Lung (tissue), 12 donors: Measurements from ENCODE around the gene FAM186B. TPM values are rescaled to one million over a fixed set of nuclear protein-coding genes. Genes with fewer than 3 reads are reported as not detected.

ENCODE experiments used
- ATAC-seq: fragments of 200-7000 bp; cut with Tn5 transposase; one replicate; pipeline ENCODE4 v1.9.1; 2020; ENCODE audit warnings: moderate number of reproducible peaks; ENCODE audit not compliant: insufficient read depth, low FRiP score
- DNase-seq, 3 donors: peaks; one replicate each; pipeline ENCODE4 v3.0.0-alpha.2; 2013 to 2017
- H3K27ac ChIP-seq, 2 donors: one replicate each; pipeline ENCODE4 v1.5.1; 2013; ENCODE audit warnings: mild to moderate bottlenecking in 2 of 2, moderate library complexity in 2 of 2, control low read depth in 1 of 2, inconsistent platforms in 1 of 2, low read depth in 1 of 2, low read length in 1 of 2
- H3K27me3 ChIP-seq, 3 donors: one replicate each; pipeline ENCODE4 v1.5.1; 2013; ENCODE audit warnings: low read length in 2 of 3; ENCODE audit not compliant: control insufficient read depth in 3 of 3, insufficient read depth in 3 of 3
- H3K36me3 ChIP-seq, 4 donors: one replicate each; pipeline ENCODE4 v1.5.1; 2013; ENCODE audit warnings: low read length in 4 of 4, mild to moderate bottlenecking in 1 of 4, moderate library complexity in 1 of 4; ENCODE audit not compliant: control insufficient read depth in 4 of 4, insufficient read depth in 4 of 4
- H3K4me1 ChIP-seq, 5 donors: one replicate each; pipeline ENCODE4 v1.5.1; 2013; ENCODE audit warnings: low read length in 5 of 5, mild to moderate bottlenecking in 2 of 5, moderate library complexity in 1 of 5; ENCODE audit not compliant: control insufficient read depth in 5 of 5, insufficient read depth in 5 of 5
- H3K4me3 ChIP-seq: one replicate; pipeline ENCODE4 v1.5.1; 2013; ENCODE audit warnings: mild to moderate bottlenecking, control low read depth, moderate library complexity
- H3K9ac ChIP-seq, 2 donors: one replicate each; pipeline ENCODE4 v1.5.1; 2013; ENCODE audit warnings: low read length in 2 of 2, control low read depth in 1 of 2; ENCODE audit not compliant: insufficient read depth in 1 of 2
- H3K9me3 ChIP-seq, 4 donors: one replicate each; pipeline ENCODE4 v1.5.1; 2013; ENCODE audit warnings: low read length in 3 of 4, mild to moderate bottlenecking in 1 of 4, moderate library complexity in 1 of 4; ENCODE audit not compliant: control insufficient read depth in 4 of 4, insufficient read depth in 3 of 4
- CTCF ChIP-seq: IDR thresholded peaks from 2 replicates; pipeline ENCODE4 v1.5.1; 2012; ENCODE audit warnings: mild to moderate bottlenecking; ENCODE audit errors: control extremely low read depth, extremely low read depth
- WGBS, 2 donors: extraction: QIAGEN DNeasy Blood & Tissue Kit; methylation state at CpG; one replicate each; pipeline ENCODE4 v1.1.7; 2013; 5-methylcytosine and 5-hydroxymethylcytosine counted together
- polyA plus RNA-seq, 2 donors: library from polyadenylated mRNA; stranded (reverse); fragments of 200-250 nt; gene quantifications; one replicate each; pipeline ENCODE4 v1.2.1, GENCODE V29; 2013
- total RNA-seq, 2 donors: library from RNA; depleted of rRNA in 1 of 2; stranded (reverse); fragments of >200 nt in 1 of 2; gene quantifications; one replicate each; pipeline ENCODE4 v1.2.1, GENCODE V29; 2014 to 2021
- donor health status: control.
- donor health status: control.
- donor health status: Bipolar disorder and iron deficiency.
- donor health status: healthy.
- donor health status: DM: yes; HTN: yes; CAD: no.

Gene FAM186B
- total and polyA plus RNA-seq, 4 donors = 0.17 to 0.80 (median 0.43) TPM

- ATAC-seq (no peak), DNase-seq (no peak)
- Histone ChIP-seq H3K9ac (no peak overlapping the region), H3K4me1 (peaks cover 0 to 30% (median 16%) of the 10 kb centered on the region in 5 donors), H3K4me3 (no peak overlapping the region), H3K27ac (peak overlapping the region in 1 of 2 donors; percentile 4), H3K27me3 (no peaks in the 10 kb centered on the region), H3K36me3 (peaks cover 0 to 59% (median 44%) of the 10 kb centered on the region in 4 donors), H3K9me3 (no peaks in the 10 kb centered on the region)
- no peak for TF ChIP-seq CTCF
- 75 to 84% methylated on average over 10 of the region's 10 CpGs for WGBS, 2 donors
Measured at GRCh38 chr12:49643961-49644619, 38.7 kb upstream of the FAM186B start.

GRCh38 chr12:49643135-49643534, 37.7 kb upstream of the FAM186B start:
- DNase-seq = no peak
- no peak for ATAC-seq
- H3K27me3 ChIP-seq = no peaks in the 10 kb centered on the region
- no peak for TF ChIP-seq CTCF
- H3K9me3 ChIP-seq = no peaks in the 10 kb centered on the region
- WGBS, 2 donors = 93 to 97% methylated on average over 7 of the region's 7 CpGs
- H3K4me1 ChIP-seq = peaks cover 0 to 23% (median 8%) of the 10 kb centered on the region in 5 donors
- H3K9ac ChIP-seq = no peak overlapping the region
- peaks cover 0 to 49% (median 39%) of the 10 kb centered on the region in 4 donors for H3K36me3 ChIP-seq
- H3K27ac ChIP-seq = no peak overlapping the region
- H3K4me3 ChIP-seq = no peak overlapping the region

GRCh38 chr12:49642370-49642802, 36.9 kb upstream of the FAM186B start:
- no peak for TF ChIP-seq CTCF
- no peaks in the 10 kb centered on the region for H3K9me3 ChIP-seq
- WGBS, 2 donors = 90 to 93% methylated on average over 11 of the region's 11 CpGs
- DNase-seq = no peak
- H3K4me1 ChIP-seq = peaks cover 0 to 22% (median 12%) of the 10 kb centered on the region in 5 donors
- no peak overlapping the region for H3K27ac ChIP-seq
- no peak overlapping the region for H3K4me3 ChIP-seq
- peaks cover 0 to 43% (median 37%) of the 10 kb centered on the region in 4 donors for H3K36me3 ChIP-seq
- H3K27me3 ChIP-seq = no peaks in the 10 kb centered on the region
- no peak for ATAC-seq
- H3K9ac ChIP-seq = no peak overlapping the region
